Activated T-cell treated with anti-CD3 and anti-CD28 coated beads, Interleukin-2, amount 50 U/mL, for 1 hour (primary cell): Measurements from ENCODE around the gene WWOX.

ENCODE experiments used
- DNase-seq: peaks from one replicate; pipeline ENCODE4 v3.0.0-alpha.2; 2020

The WWOX gene

GRCh38 chr16:78147911-78148401 is 48.5 kb downstream of the WWOX start:
- no peak for DNase-seq

GRCh38 chr16:78150233-78150632 is 50.8 kb downstream of the WWOX start:
- no peak for DNase-seq

DNA sequence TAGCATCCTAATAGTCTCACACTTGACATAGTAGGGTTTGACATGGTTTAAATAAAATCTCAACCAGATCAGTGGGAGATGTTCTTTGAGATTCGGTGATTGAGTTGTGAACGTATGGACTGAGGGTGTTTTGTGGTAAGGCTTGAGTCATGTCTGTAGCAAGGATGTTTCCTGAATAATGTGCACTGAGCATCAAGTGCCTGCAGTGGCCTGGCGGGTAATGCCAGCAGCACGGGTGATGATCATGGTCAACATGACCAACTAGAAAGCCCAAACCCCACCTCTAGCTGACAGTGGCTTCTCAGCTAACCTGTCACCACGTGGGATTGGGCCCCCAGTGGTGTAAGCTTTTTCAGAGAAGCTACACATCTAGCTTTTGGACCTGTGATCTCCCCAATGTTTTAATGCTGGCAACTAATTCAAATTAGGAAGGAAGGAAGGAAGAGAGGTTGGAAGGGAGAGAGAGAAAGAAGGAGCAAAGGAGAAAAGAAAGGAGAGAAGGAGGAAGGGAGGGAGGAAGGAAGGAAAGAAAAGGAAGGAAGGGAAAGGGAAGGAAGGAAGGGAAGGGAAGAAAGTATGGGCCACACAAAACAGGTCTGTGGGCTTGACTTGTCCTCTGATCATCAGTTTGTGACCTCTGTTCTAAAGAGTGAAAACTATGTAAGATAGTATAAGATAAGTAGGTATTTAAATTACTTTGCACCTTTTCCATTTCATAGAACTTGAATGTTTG is 55.4 kb downstream of the WWOX start:
- no peak for DNase-seq

GRCh38 chr16:78155791-78156345 is 56.4 kb downstream of the WWOX start:
- DNase-seq = no peak

DNA sequence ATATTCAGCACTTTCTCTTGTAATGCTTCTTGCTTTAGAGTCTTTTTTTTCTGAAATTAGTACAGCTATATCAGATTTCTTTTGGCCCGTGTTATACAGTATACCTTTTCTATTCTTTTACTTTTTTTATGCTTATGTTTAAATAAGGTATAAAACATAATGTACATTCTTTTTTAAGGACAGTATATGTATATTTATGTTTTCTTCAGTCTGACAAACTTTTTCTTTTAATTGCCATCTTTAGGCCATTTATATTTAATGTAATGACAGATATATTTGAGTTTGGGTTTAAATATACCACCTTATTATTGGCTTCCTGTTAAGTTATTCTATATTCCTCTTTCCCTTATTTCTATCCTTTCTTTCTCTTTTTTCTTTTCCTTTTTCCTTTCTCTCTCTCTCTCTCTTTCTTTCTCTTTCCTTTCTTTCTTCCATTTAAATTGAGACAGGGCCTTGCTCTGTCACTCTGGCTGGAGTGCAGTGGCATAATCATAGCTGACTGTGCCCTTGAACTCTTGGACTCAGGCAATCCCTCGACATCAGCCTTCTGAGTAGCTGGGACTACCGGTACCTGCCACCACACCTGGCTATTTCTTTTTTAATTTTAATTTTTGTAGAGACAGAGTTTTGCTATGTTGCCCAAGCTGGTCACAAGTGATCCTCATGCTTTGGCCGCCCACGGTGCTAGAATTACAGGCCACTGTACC is 61.7 kb downstream of the WWOX start:
- no peak for DNase-seq

DNA sequence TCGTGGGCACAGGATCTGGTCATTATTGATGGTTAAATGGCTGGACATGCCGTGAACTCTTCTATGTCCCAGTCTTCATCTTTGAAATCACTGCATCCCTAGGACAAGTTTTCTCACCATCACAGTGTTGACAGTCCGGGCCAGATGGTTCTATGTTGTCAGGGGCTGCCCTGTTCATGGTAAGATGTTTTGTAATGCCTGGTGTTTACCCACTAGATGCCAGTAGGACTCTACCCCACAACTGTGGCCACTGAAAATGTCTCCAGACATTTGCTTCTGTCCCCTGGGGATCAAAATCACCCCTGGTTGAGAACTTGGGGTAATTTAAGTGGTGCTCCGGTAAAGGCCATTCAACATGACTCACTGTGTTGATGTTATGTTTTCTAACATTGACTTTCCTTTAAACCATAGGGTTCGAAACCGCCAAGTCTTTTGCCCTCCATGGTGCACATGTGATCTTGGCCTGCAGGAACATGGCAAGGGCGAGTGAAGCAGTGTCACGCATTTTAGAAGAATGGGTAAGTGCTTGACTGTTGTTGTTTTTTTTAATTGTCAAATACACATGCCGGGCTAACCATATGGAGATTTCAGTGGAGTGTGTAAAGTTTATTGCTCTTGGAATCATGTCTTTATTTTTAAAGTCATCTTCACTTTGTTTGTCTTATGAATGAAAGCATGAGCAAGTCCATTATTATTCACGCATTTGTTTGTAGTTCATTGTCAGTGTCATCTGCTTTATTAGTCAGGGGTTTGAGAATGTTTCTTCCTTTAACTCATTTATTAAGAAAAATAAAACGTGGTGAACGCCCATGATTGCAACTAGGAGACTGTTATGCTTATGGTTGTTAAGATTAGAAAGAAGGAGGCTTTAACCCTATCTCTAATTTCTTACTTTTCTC is 64.6 kb downstream of the WWOX start:
- DNase-seq = no peak

DNA sequence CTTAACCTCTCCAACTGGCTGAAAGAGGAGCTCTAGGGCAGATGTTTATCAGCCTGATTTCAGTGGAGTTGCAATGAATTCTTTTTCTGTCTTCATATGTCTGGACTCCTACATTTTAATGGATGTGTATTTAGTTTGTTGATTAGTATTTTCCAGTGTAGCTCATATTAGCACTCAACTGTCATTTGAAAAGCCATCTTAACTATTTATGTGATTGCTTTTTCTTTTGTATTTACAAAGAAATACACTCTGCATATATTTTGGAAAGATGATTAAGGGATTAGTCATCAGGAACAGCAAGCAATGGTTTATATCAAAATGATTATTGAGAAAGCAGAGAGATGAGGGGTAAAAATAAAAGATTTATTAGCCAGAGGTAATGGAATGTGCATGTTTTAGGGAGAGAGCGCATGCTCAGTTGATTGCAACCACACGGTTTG is 71.1 kb downstream of the WWOX start:
- DNase-seq = no peak

DNA sequence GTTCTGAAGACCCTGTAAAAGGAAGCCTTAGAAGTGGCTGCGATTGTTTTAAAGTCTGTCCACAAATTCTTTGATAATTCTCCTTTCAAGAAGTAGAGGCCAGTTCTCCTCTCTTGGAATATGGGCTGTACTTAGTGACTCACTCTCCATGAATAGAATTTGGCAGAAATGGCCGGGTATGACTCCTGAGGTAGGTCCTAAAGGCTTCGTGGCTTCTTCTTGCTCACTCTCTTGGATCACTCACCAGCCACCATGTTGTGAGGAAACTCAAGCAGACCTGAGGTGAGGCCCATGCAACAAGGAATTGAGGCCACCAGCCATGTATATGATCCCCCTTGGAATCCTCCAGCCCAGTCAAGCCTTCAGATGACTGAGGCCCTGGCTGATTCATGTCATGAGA is 75.8 kb downstream of the WWOX start:
- DNase-seq = no peak

DNA sequence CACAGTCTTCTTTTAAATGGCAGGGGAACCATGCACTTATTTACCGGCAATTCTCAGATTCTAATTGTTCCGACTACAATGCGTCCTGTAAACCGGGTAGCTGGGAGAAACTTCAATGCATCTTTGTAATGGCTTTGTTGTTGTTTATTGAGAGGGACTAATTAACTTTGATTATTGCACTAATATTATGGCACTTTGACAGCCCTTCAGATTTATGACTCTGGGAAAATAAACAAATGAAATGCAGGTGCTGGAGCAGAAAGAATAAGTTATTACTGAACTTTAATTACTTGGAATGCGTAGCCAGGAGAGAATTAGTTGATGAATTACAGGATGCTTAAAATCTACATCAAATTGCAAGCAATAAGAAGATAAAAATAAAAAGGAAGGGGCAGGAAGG is 77.0 kb downstream of the WWOX start:
- DNase-seq = no peak

GRCh38 chr16:78177218-78177617 is 77.8 kb downstream of the WWOX start:
- DNase-seq = no peak

DNA sequence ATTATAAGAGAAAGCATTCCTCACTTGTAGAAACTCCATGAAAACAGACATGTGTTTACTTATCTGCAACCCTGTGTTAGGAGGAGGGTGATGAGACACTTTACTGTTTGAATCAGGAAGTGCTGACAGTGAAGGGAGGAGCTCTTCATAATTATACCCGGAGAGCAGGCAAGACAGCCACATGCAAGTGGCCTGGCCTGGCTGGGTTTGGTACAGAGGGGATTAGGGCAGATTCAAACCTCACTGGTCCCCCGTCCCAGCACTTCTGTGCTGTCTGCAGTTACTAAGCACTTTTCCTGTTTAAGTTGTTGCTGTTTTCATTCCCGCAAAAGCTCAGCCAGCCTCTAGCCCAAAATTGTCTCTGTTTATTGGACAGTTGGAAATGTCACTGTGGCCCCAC is 78.5 kb downstream of the WWOX start:
- no peak for DNase-seq

DNA sequence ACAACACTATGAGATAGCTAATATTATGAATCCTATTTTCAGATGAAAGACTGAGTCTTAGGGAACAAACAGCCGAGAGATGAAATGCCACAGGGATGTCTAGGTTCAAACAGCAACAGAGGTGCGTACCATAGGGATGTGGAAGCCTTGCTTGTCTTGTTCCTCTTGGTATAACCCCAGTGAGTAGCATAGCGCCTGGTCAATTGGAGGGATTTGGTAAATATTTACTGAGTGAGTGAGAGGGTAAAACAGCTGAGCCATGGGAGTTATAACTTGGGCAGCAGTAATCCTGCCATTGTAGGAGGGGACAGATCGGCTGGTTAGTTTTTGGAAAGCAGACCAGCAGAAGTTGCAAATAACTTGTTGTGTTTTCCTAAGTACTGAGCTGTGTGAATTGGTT is 80.2 kb downstream of the WWOX start:
- no peak for DNase-seq

- DNase-seq = no peak
Measured at GRCh38 chr16:78180349-78180748, 80.9 kb downstream of the WWOX start.

DNA sequence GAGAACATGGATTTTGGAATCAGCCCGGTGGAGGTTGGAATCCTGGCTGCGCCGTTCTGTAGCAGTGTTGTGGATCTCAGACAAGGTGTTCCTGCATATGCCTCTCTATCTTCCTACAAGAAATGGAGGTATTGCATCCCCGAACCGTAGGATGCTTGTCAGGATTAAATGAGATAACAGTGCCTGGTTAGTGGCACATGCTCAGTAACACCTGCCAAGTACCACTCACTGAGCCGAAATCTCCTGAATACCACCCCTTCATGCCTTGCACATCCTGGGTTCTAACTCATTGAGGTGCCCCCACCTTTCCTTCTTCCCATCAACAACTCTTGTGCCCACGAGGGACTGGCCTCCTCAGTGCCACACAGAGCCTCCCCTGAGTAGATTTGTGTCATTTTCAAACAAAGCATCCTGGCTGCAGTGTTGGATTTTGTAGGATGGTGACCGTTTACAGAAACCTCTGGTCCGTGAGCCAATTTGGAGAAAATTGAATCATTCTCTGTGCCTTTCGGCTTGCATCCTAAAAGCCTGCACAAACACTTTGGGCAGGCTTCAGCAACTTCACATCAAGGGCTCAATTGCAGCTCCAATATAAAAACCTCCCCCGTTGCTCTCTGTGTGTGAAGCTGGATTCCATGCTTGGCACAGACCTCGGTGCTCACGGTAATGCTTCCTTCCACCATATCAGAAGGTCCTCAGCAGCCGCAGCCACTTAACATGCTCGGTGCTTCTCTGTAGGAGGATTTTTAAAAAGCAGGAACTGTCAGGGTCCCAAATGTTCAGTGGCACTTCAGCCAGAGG is 84.2 kb downstream of the WWOX start:
- no peak for DNase-seq

GRCh38 chr16:78184238-78185183 is 85.1 kb downstream of the WWOX start:
- no peak for DNase-seq

DNA sequence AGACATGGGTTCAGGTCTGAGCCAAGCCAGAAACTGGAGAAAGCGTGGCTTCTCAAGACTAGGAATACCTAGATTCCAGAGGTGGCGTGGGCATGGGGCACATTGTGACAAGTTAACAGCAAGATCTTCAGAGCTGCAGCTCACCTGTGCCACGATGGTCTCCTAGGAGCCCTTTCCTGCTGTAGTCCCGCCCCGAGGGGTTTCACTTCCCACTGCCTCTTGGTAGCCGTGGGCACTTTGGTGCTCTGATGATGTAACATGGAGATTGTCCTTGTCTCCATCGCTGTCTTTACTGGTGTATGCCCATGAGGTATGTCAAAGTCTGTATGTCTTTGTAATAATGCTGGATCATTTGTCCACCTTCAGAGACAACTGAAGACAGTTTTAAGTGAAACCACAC is 89.7 kb downstream of the WWOX start:
- no peak for DNase-seq

GRCh38 chr16:78192734-78193488 is 93.5 kb downstream of the WWOX start:
- no peak for DNase-seq

GRCh38 chr16:78194948-78195347 is 95.5 kb downstream of the WWOX start:
- no peak for DNase-seq

DNA sequence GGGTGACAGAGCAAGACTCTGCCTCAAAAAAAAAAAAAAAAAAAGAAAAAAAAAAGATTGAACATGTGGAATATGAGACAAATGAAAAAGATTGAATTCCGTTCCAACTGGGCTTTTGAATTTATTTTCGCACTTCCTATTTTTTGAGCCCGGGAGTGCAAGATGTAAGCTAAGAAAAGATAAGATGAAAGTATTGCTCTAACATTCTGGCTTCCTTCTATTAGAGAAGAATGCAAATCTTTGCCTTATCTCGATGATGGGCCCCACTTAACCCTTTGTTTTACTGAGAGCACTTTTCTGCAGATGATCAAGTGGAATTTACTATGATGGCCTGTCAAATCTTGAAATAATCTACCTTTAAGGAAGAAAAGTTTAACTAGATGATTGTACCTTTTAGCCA is 96.3 kb downstream of the WWOX start:
- DNase-seq = no peak

- DNase-seq = no peak
Measured at GRCh38 chr16:78196502-78196901, 97.0 kb downstream of the WWOX start.
